Astrocyte of the hippocampus (primary cell): ENCODE data around the gene RPS25.
"Not testable (repeated sequence)": the region's sequence is repeated elsewhere in the genome, so short reads cannot be mapped to it uniquely, and the experiment has no call there.

Source experiments
- DNase-seq: peaks from one replicate; pipeline ENCODE4 v3.0.0; 2011; ENCODE audit warnings: low read depth, low spot score

Gene RPS25

DNA sequence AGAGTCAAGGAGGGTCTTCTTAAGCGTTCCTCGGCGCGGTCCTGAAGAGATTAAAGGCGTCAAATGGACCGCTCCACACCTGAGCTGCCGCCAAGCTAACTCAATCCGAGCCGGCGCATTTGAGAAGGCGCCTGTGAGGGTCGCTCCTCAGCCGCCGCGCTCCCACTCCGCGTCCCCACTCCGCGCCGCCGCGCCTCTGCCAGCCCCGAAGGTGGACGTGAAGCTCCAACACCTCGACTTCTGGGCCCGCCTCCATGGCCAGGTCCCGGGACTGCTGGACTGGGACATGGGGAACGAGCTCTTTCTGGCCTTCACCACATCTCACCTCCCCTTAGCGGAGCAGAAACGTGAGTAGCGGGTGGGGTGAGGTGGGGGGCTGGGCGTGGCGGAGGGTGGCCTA, 46.5 kb downstream of the RPS25 start, which contains the start of gene FOXR1:
Gene FOXR1 (plus strand): TSS at position 116 of the 400 bp plus-strand sequence. CDS start 171 bp downstream, at position 287.
- no peak for DNase-seq

DNA sequence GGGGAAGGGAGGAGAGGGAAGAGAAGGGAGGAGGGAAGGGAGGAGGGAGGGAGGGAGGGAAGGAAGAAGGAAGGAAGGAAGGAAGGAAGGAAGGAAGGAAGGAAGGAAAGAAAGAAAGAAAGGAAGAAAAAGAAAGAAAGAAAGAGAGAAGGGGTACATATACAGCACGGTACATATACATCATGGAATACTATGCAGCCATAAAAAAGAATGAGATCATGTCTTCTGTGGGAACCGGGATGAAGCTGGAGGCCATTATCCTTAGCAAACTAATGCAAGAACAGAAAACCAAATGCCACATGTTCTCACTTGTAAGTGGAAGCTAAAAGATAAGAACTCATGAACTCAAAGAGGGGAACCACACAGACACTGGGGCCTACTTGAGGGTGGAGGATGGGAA, 48.6 kb downstream of the RPS25 start:
- not testable (repeated sequence) for DNase-seq
